HepG2 (cell line): ENCODE results near the gene EZH1. TPM values are rescaled to one million over a fixed set of nuclear protein-coding genes. Genes with fewer than 3 reads are reported as not detected.

Experiments used
- ATF1 ChIP-seq: IDR thresholded peaks from 2 replicates; pipeline ENCODE4 v1.6.1; 2016; ENCODE audit warnings: mild to moderate bottlenecking, control low read depth
- ATRX ChIP-seq: sonication (generic); formaldehyde crosslinking; IDR thresholded peaks from 2 replicates; pipeline ENCODE4 v1.4.0; 2020; ENCODE audit warnings: missing genetic modification reagents, borderline replicate concordance
- CBX1 ChIP-seq: IDR thresholded peaks from one replicate; pipeline ENCODE4 v1.6.1; 2016; ENCODE audit warnings: antibody characterized with exemption, low read depth
- CSRNP2 ChIP-seq: sonication (generic); formaldehyde crosslinking; conservative IDR thresholded peaks from 2 replicates; pipeline ENCODE4 v1.8.0; 2022; ENCODE audit warnings: low read depth, missing genetic modification reagents
- ELF4 ChIP-seq: sonication (generic); formaldehyde crosslinking; IDR thresholded peaks from 2 replicates; pipeline ENCODE4 v1.5.0; 2020; ENCODE audit warnings: missing genetic modification reagents, mild to moderate bottlenecking, moderate library complexity, borderline replicate concordance
- FOXJ3 ChIP-seq: sonication (generic); formaldehyde crosslinking; IDR thresholded peaks from 2 replicates; pipeline ENCODE4 v1.4.0; 2020; ENCODE audit warnings: missing genetic modification reagents, mild to moderate bottlenecking, borderline replicate concordance
- GABPA ChIP-seq, 2 experiments: IDR thresholded peaks; 2 replicates each; pipeline ENCODE4 v1.6.1; 2011 to 2016; ENCODE audit warnings: low read depth in 2 of 2, low read length in 1 of 2, missing biosample characterization in 1 of 2, missing genetic modification characterization in 1 of 2
- GLI4 ChIP-seq: sonication (generic); formaldehyde crosslinking; IDR thresholded peaks from 2 replicates; pipeline ENCODE4 v1.5.1; 2020; ENCODE audit warnings: missing genetic modification reagents, mild to moderate bottlenecking, moderate library complexity, borderline replicate concordance
- GPN1 ChIP-seq: sonication (generic); formaldehyde crosslinking; IDR thresholded peaks from 2 replicates; pipeline ENCODE4 v1.5.1; 2020; ENCODE audit warnings: missing genetic modification reagents, borderline replicate concordance
- HDAC1 ChIP-seq: sonication (generic); formaldehyde crosslinking; IDR thresholded peaks from 2 replicates; pipeline ENCODE4 v1.5.1; 2020; ENCODE audit warnings: mild to moderate bottlenecking, missing genetic modification reagents
- JUN ChIP-seq: sonication (generic); formaldehyde crosslinking; IDR thresholded peaks from 2 replicates; pipeline ENCODE4 v1.4.0; 2020; ENCODE audit warnings: mild to moderate bottlenecking, missing genetic modification reagents
- KLF9 ChIP-seq: IDR thresholded peaks from 2 replicates; pipeline ENCODE4 v1.6.1; 2016; ENCODE audit warnings: low read depth
- MED13 ChIP-seq: sonication (generic); formaldehyde crosslinking; IDR thresholded peaks from 2 replicates; pipeline ENCODE4 v1.5.0; 2020; ENCODE audit warnings: missing genetic modification reagents
- PAF1 ChIP-seq: IDR thresholded peaks from 2 replicates; pipeline ENCODE4 v1.6.1; 2016; ENCODE audit warnings: missing genetic modification reagents, missing compliant biosample characterization
- POGZ ChIP-seq: sonication (generic); formaldehyde crosslinking; IDR thresholded peaks from 2 replicates; pipeline ENCODE4 v1.4.0; 2020; ENCODE audit warnings: mild to moderate bottlenecking, missing genetic modification reagents
- POLR2A ChIP-seq, 2 experiments: IDR thresholded peaks; 2 replicates each; pipeline ENCODE4 v1.6.1; 2011; ENCODE audit warnings: low read depth in 2 of 2, low read length in 2 of 2, mild to moderate bottlenecking in 1 of 2, moderate library complexity in 1 of 2; ENCODE audit not compliant: insufficient read depth in 1 of 2
- RFX1 ChIP-seq: fragments of 450-650 bp; IDR thresholded peaks from 2 replicates; pipeline ENCODE4 v1.6.1; 2017
- SIX1 ChIP-seq: sonication (generic); formaldehyde crosslinking; IDR thresholded peaks from 2 replicates; pipeline ENCODE4 v1.4.0; 2020; ENCODE audit warnings: missing genetic modification reagents, borderline replicate concordance
- TARDBP ChIP-seq: sonication (generic); formaldehyde crosslinking; IDR thresholded peaks from 2 replicates; pipeline ENCODE4 v1.8.0; 2022; ENCODE audit warnings: mild to moderate bottlenecking, missing genetic modification reagents
- XBP1 ChIP-seq: sonication (generic); formaldehyde crosslinking; IDR thresholded peaks from 2 replicates; pipeline ENCODE4 v1.5.0; 2020; ENCODE audit warnings: missing genetic modification reagents
- YEATS4 ChIP-seq: sonication (generic); formaldehyde crosslinking; IDR thresholded peaks from 2 replicates; pipeline ENCODE4 v1.4.0; 2020; ENCODE audit warnings: missing genetic modification reagents, borderline replicate concordance
- ZFP1 ChIP-seq: IDR thresholded peaks from 2 replicates; pipeline ENCODE4 v1.6.1; 2016
- ZNF354B ChIP-seq: sonication (generic); formaldehyde crosslinking; IDR thresholded peaks from 2 replicates; pipeline ENCODE4 v1.8.0; 2022; ENCODE audit warnings: mild to moderate bottlenecking, missing genetic modification reagents
- polyA plus RNA-seq, 8 experiments: library from polyadenylated mRNA; depleted of rRNA in 3 of 8; stranded (reverse) in 7 of 8; unstranded in 1 of 8; fragments of >200 nt; fragmentation: Illumina TruSeq in 4 of 8; extraction: Trizol in 4 of 8; gene quantifications; 2 replicates each; pipeline versions ENCODE4 v1.2.1 to v1.2.3, GENCODE V29; 2011 to 2016; ENCODE audit warnings: low read depth in 4 of 8, missing spikeins in 1 of 8, mixed read lengths in 1 of 8; ENCODE audit not compliant: insufficient read depth in 1 of 8
- total RNA-seq, 5 experiments: library from RNA; depleted of rRNA; stranded (reverse); fragments of >200 nt; fragmentation: Illumina TruSeq; extraction: Trizol; gene quantifications; 2 replicates each; pipeline ENCODE4 v1.2.3, GENCODE V29; 2016; ENCODE audit warnings: low read depth in 1 of 5
- TF ChIP-seq, protein P1 (sequence below): sonication (generic); formaldehyde crosslinking; IDR thresholded peaks from 2 replicates; pipeline ENCODE4 v1.9.0; 2022; ENCODE audit warnings: missing genetic modification reagents, mild to moderate bottlenecking, borderline replicate concordance
- TF ChIP-seq, protein P2 (sequence below): sonication (generic); formaldehyde crosslinking; IDR thresholded peaks from 2 replicates; pipeline ENCODE4 v1.4.0; 2020; ENCODE audit warnings: missing genetic modification reagents, mild to moderate bottlenecking, borderline replicate concordance

EZH1 gene
- total and polyA plus RNA-seq, 2 of the 13 experiments (the other 11 are each of a cell fraction or from before 2014, with no cell fraction given): 11.6 to 24.0 TPM

DNA sequence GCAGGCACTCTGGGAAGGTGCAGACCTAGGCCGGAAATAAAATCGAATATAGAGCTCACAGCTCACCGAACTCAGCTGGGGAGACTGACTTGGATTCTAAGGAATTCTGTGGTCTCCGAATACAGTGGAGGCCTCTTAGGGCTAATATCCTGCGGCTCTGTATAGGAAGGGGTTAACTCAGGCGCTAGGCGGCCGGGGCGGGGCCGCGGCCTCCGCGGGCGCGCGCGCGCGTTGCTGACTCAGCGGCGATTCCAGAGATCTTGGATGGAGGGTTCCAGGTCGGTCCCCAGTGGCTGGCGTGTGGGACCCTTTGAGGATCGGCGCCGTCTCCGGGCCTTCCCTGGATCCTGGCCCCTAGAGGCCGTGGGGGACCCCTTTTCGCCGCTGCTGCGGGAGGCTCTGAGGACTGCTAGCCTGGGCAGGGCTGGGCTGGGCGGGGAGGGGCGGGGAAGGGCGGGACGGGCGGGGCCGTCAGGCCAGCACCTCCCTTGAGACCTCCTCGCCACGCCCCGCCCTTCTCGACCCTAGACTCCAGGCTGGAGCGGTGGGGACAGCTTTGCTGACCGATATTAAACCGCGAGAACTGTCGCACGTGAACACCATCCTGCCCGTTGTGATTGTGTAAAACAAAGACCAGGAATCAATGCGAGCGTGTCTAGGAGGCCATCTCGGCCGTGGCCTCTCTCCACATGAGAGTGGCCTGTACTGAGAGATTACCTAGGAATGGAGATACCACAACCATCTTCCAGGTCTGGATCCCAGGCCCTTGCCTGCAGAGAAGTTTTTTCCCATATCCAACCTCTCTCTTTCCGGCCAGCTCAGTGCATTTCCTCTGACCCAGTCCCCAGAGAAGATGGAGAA lies 66.7 kb downstream of the EZH1 start (continued):
- TF ChIP-seq SIX1 (CRISPR knock-in tag): no peak
- TF ChIP-seq YEATS4: peak; percentile 90
- no peak for TF ChIP-seq XBP1
- TF ChIP-seq, protein P1, sequence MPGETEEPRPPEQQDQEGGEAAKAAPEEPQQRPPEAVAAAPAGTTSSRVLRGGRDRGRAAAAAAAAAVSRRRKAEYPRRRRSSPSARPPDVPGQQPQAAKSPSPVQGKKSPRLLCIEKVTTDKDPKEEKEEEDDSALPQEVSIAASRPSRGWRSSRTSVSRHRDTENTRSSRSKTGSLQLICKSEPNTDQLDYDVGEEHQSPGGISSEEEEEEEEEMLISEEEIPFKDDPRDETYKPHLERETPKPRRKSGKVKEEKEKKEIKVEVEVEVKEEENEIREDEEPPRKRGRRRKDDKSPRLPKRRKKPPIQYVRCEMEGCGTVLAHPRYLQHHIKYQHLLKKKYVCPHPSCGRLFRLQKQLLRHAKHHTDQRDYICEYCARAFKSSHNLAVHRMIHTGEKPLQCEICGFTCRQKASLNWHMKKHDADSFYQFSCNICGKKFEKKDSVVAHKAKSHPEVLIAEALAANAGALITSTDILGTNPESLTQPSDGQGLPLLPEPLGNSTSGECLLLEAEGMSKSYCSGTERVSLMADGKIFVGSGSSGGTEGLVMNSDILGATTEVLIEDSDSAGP (CRISPR knock-in tag): peak; percentile 53
- TF ChIP-seq ELF4 (CRISPR knock-in tag): no peak
- no peak; the same call in 1 of the 2 replicates for TF ChIP-seq ZFP1 (CRISPR knock-in tag)
- peak; percentile 91 to 99 for TF ChIP-seq POLR2A (IDR thresholded peaks at IDR 0.05; ENCODE audit: insufficient read depth in 1 of 2, low read depth in 2 of 2, low read length in 2 of 2)
- TF ChIP-seq ATF1 (CRISPR knock-in tag): no peak
- no peak; the same call in 1 of the 2 replicates for TF ChIP-seq TARDBP
- TF ChIP-seq, protein P2, sequence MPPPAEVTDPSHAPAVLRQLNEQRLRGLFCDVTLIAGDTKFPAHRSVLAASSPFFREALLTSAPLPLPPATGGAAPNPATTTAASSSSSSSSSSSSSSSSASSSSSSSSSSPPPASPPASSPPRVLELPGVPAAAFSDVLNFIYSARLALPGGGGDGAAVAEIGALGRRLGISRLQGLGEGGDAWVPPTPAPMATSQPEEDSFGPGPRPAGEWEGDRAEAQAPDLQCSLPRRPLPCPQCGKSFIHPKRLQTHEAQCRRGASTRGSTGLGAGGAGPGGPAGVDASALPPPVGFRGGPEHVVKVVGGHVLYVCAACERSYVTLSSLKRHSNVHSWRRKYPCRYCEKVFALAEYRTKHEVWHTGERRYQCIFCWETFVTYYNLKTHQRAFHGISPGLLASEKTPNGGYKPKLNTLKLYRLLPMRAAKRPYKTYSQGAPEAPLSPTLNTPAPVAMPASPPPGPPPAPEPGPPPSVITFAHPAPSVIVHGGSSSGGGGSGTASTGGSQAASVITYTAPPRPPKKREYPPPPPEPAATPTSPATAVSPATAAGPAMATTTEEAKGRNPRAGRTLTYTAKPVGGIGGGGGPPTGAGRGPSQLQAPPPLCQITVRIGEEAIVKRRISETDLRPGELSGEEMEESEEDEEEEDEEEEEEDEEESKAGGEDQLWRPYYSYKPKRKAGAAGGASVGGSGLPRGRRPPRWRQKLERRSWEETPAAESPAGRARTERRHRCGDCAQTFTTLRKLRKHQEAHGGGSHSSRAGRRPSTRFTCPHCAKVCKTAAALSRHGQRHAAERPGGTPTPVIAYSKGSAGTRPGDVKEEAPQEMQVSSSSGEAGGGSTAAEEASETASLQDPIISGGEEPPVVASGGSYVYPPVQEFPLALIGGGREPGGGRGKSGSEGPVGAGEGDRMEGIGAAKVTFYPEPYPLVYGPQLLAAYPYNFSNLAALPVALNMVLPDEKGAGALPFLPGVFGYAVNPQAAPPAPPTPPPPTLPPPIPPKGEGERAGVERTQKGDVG (CRISPR knock-in tag): no peak
- no peak for TF ChIP-seq GABPA (IDR thresholded peaks at IDR 0.05; ENCODE audit: low read depth, low read length)
- TF ChIP-seq GABPA (CRISPR knock-in tag; IDR thresholded peaks at IDR 0.05; ENCODE audit: low read depth): peak; percentile 45; the same call in 1 of the 2 replicates
- TF ChIP-seq FOXJ3: no peak; the same call in 1 of the 2 replicates
- TF ChIP-seq PAF1: no peak
- TF ChIP-seq HDAC1 (CRISPR knock-in tag): peak; percentile 62
- TF ChIP-seq MED13 (CRISPR knock-in tag): peak; percentile 35
- TF ChIP-seq RFX1: no peak
- no peak for TF ChIP-seq ZNF354B (CRISPR knock-in tag)
- TF ChIP-seq GLI4 (CRISPR knock-in tag): 0 out of 2 replicates have a peak, but pooled peaks have one; percentile 45
- no peak for TF ChIP-seq CBX1
- 0 out of 2 replicates have a peak, but pooled peaks have one; percentile 64 for TF ChIP-seq ATRX (CRISPR knock-in tag)
- TF ChIP-seq JUN (CRISPR knock-in tag): no peak
- no peak for TF ChIP-seq CSRNP2 (CRISPR knock-in tag)
- no peak; the same call in 1 of the 2 replicates for TF ChIP-seq GPN1
- no peak for TF ChIP-seq POGZ
- peak; percentile 42; the same call in 1 of the 2 replicates for TF ChIP-seq KLF9
